ENCODE measurements around the gene CTSE. TPM values are rescaled to one million over a fixed set of nuclear protein-coding genes. Genes with fewer than 3 reads are reported as not detected.
"Not testable (repeated sequence)": the region's sequence is repeated elsewhere in the genome, so short reads cannot be mapped to it uniquely, and the experiment has no call there.

The CTSE gene
- total and polyA plus RNA-seq, 7 experiments from 2014 or later = not detected

DNA sequence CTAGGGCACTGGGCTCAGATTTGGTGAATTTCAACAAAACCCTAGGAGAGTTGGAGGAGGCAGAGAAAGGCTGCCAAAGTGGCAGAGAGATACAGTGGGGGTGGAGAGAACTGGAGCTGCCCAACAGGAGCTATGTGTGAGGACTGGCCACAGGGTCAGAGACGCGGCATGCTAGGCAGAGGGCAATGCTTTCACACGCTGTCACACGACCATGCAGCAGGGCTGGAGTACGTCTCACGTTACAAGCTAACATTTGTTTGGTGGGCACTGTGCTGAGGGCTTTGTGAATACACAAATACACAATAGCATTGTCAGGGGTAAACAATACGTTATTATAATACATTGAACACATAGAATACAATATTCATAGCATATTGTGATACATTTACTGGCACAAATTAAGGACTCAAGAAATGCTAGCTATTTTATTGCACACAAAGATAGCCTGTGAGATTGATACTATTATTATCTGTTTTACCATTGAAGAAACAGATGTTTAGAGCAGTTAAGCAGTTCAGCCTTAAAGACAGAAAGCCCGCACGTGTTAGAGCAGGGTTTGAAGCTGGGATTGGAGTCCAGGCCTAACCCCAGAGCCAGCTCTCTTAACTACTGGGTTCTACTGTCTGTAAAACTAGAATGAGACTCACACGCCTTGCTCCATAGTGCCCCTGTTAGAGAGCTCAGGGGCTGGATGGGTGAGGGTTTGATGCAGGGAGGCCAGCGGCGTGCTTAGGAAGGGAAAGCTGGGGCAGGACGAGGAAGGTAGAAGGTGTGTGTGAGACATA is 25.0 kb downstream of the CTSE start:
- no peak overlapping the region for H3K4me3 ChIP-seq (ENCODE audit: low read length)
- H3K36me3 ChIP-seq (ENCODE audit: control insufficient read depth in 2 of 3, insufficient read depth in 3 of 3, low read length in 3 of 3) = no peaks in the 10 kb centered on the region
- H3K4me1 Mint-ChIP-seq = no peaks in the 10 kb centered on the region
- ChIA-PET POLR2A (interaction anchor here (0.8 kb wide), 1 partner anchor 28 kb away, joined by 3 read pairs; no protein-coding TSS in a partner anchor), CTCF (interaction anchor here (0.6 kb wide), 1 partner anchor 203 kb away, joined by 4 read pairs; no protein-coding TSS in a partner anchor)
- no peak overlapping the region for H3K27ac ChIP-seq (ENCODE audit: low read depth, low read length)
- no peak overlapping the region for H3K4me3 Mint-ChIP-seq
- no peaks in the 10 kb centered on the region for H3K36me3 Mint-ChIP-seq
- DNase-seq (no peak), ATAC-seq (no peak)
- intact Hi-C loops (cut with micrococcal nuclease) = no loop called here
- H3K9me3 ChIP-seq (ENCODE audit: control insufficient read depth in 2 of 3, low read length in 3 of 3) = no peaks in the 10 kb centered on the region
- H3K9me3 Mint-ChIP-seq = no peaks in the 10 kb centered on the region
- H3K27ac Mint-ChIP-seq = no peak overlapping the region
- H3K27me3 ChIP-seq (ENCODE audit: control insufficient read depth in 2 of 2, insufficient read depth in 2 of 2, low read length in 2 of 2) = no peaks in the 10 kb centered on the region
- peaks cover 0 to 7% (median 0%) of the 10 kb centered on the region in 5 donors for H3K27me3 Mint-ChIP-seq
- H3K4me1 ChIP-seq (ENCODE audit: control insufficient read depth in 2 of 2, insufficient read depth in 2 of 2, low read length in 2 of 2) = no peaks in the 10 kb centered on the region

DNA sequence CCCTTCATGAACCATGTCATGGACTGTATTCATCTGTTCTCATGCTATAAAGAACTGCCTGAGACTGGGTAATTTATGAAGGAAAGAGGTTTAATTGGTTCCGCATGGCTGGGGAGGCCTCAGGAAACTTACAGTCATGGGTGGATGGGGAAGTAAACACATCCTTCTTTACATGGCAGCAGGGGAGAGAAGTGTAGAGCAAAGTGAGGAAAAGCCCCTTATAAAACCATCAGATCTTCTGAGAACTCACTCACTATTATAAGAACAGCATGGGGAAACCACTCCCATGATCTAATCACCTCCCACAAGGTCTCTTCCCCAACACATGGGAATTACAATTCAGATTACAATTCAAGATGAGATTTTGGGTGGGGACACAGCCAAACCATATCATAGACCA is 27.1 kb downstream of the CTSE start:
- CTCF ChIA-PET; H3K27me3 ChIP-seq (ENCODE audit: control insufficient read depth in 2 of 2, insufficient read depth in 2 of 2, low read length in 2 of 2); H3K4me1 ChIP-seq (ENCODE audit: control insufficient read depth in 2 of 2, insufficient read depth in 2 of 2, low read length in 2 of 2); H3K27ac Mint-ChIP-seq; H3K36me3 ChIP-seq (ENCODE audit: control insufficient read depth in 2 of 3, insufficient read depth in 3 of 3, low read length in 3 of 3); intact Hi-C loops (cut with micrococcal nuclease); H3K4me3 Mint-ChIP-seq; H3K4me3 ChIP-seq (ENCODE audit: low read length); H3K27ac ChIP-seq (ENCODE audit: low read depth, low read length); DNase-seq; H3K36me3 Mint-ChIP-seq; H3K4me1 Mint-ChIP-seq; H3K9me3 Mint-ChIP-seq; H3K9me3 ChIP-seq (ENCODE audit: control insufficient read depth in 2 of 3, low read length in 3 of 3); POLR2A ChIA-PET; ATAC-seq: not testable (repeated sequence)
- peaks cover 0 to 12% (median 5%) of the 10 kb centered on the region in 5 donors for H3K27me3 Mint-ChIP-seq

DNA sequence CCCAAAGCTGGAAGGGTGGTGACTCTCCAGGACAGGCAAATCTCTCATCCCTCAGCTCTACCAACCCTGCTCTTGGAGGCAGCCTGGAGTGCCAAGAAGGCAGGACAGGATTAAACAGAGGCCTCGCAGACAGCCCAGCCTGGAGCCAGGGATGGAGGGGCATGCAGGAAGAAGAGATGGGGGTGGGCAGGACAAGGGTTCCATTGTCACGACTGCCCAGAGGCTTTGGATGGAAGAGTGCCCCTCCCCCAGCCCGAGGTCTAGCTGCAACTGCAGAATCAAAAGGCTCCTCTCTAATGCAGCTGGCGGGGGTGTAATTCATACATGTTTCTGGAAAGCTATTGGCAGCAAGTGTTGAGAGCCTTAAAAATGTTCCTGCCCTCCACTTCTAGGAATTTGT is 29.3 kb downstream of the CTSE start:
- Histone ChIP-seq H3K27ac (ENCODE audit: low read depth, low read length) (no peak overlapping the region), H3K4me3 (ENCODE audit: low read length) (no peak overlapping the region), H3K36me3 (ENCODE audit: control insufficient read depth in 2 of 3, insufficient read depth in 3 of 3, low read length in 3 of 3) (no peaks in the 10 kb centered on the region), H3K27me3 (ENCODE audit: control insufficient read depth in 2 of 2, insufficient read depth in 2 of 2, low read length in 2 of 2) (no peaks in the 10 kb centered on the region), H3K4me1 (ENCODE audit: control insufficient read depth in 2 of 2, insufficient read depth in 2 of 2, low read length in 2 of 2) (no peaks in the 10 kb centered on the region), H3K9me3 (ENCODE audit: control insufficient read depth in 2 of 3, low read length in 3 of 3) (no peaks in the 10 kb centered on the region)
- DNase-seq (no peak), ATAC-seq (no peak)
- ChIA-PET POLR2A (no interaction called here), CTCF (no interaction called here)
- Mint-ChIP-seq H3K9me3 (no peaks in the 10 kb centered on the region), H3K27ac (no peak overlapping the region), H3K27me3 (peaks cover 0 to 17% (median 9%) of the 10 kb centered on the region in 5 donors), H3K36me3 (no peaks in the 10 kb centered on the region), H3K4me3 (no peak overlapping the region), H3K4me1 (peaks cover 0 to 2% (median 0%) of the 10 kb centered on the region in 7 donors)
- intact Hi-C loops (cut with micrococcal nuclease) = no loop called here

DNA sequence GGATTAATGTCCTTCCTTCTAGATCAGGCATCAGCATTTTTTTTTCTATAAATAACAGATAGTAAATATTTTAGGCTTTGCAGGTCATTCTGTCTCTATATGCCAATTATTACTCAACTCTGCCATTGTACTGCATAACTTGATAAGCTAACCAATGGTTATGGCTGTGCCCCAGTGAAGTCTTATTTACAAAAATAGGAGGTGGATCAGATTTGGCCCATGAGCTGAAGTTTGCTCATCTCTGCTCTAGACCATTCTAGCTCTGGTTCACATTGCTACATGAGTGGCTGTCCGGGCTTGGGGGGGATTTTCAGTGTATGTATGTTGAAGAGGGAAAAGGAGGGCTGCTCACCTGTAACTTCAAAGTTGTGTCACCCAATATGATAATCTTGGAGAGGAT is 30.6 kb downstream of the CTSE start:
- DNase-seq (no peak), ATAC-seq (no peak)
- no peak overlapping the region for H3K27ac Mint-ChIP-seq
- POLR2A ChIA-PET = no interaction called here
- Histone ChIP-seq H3K4me3 (ENCODE audit: low read length) (no peak overlapping the region), H3K27me3 (ENCODE audit: control insufficient read depth in 2 of 2, insufficient read depth in 2 of 2, low read length in 2 of 2) (no peaks in the 10 kb centered on the region), H3K4me1 (ENCODE audit: control insufficient read depth in 2 of 2, insufficient read depth in 2 of 2, low read length in 2 of 2) (no peaks in the 10 kb centered on the region), H3K36me3 (ENCODE audit: control insufficient read depth in 2 of 3, insufficient read depth in 3 of 3, low read length in 3 of 3) (no peaks in the 10 kb centered on the region), H3K9me3 (ENCODE audit: control insufficient read depth in 2 of 3, low read length in 3 of 3) (no peaks in the 10 kb centered on the region), H3K27ac (ENCODE audit: low read depth, low read length) (no peak overlapping the region)
- no peak overlapping the region for H3K4me3 Mint-ChIP-seq
- H3K9me3 Mint-ChIP-seq = no peaks in the 10 kb centered on the region
- peaks cover 0 to 2% (median 0%) of the 10 kb centered on the region in 7 donors for H3K4me1 Mint-ChIP-seq
- CTCF ChIA-PET = interaction anchor here (1.1 kb wide), 1 partner anchor 16 kb away, joined by 3 read pairs; no protein-coding TSS in a partner anchor
- no peaks in the 10 kb centered on the region for H3K36me3 Mint-ChIP-seq
- intact Hi-C loops (cut with micrococcal nuclease) = no loop called here
- H3K27me3 Mint-ChIP-seq = peaks cover 0 to 17% (median 9%) of the 10 kb centered on the region in 5 donors

DNA sequence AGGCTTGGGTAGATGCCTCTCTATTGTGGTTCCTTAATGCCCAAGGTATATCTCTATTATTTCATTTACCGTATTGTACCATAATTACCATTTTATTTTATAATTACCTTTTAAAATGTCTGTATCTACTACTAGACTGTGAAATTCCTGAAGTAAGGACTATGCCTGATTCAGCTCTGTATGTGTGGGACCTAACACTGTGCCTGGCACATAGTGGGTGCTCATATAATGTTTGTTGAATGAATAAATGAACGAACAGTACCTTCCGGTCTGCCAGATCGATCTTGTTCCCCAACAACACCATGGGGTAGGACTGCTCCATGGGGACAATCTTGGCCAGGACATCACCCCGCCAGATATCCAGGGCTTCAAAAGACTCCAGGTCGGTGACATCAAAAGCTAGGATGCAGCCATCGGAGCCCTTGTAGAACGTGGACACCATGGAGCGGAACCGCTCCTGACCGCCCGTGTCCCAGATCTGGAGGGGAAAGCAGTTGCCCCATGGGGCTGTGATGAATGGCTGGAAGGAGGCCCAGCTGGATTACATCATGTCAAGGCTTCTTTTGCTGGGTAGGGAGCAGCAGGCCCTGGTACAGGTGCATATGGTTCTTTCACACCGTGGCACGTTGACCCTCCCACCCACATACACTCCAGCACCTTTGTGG is 31.3 kb downstream of the CTSE start:
- Histone ChIP-seq H3K36me3 (ENCODE audit: control insufficient read depth in 2 of 3, insufficient read depth in 3 of 3, low read length in 3 of 3) (no peaks in the 10 kb centered on the region), H3K9me3 (ENCODE audit: control insufficient read depth in 2 of 3, low read length in 3 of 3) (no peaks in the 10 kb centered on the region), H3K4me3 (ENCODE audit: low read length) (no peak overlapping the region), H3K27me3 (ENCODE audit: control insufficient read depth in 2 of 2, insufficient read depth in 2 of 2, low read length in 2 of 2) (no peaks in the 10 kb centered on the region), H3K4me1 (ENCODE audit: control insufficient read depth in 2 of 2, insufficient read depth in 2 of 2, low read length in 2 of 2) (no peaks in the 10 kb centered on the region), H3K27ac (ENCODE audit: low read depth, low read length) (no peak overlapping the region)
- peaks cover 0 to 17% (median 9%) of the 10 kb centered on the region in 5 donors for H3K27me3 Mint-ChIP-seq
- H3K36me3 Mint-ChIP-seq = no peaks in the 10 kb centered on the region
- intact Hi-C loops (cut with micrococcal nuclease) = no loop called here
- CTCF ChIA-PET = interaction anchor here (1.1 kb wide), 1 partner anchor 15 kb away, joined by 3 read pairs; no protein-coding TSS in a partner anchor
- DNase-seq (no peak), ATAC-seq (no peak)
- H3K4me1 Mint-ChIP-seq = peaks cover 0 to 2% (median 0%) of the 10 kb centered on the region in 7 donors
- no peaks in the 10 kb centered on the region for H3K9me3 Mint-ChIP-seq
- POLR2A ChIA-PET = no interaction called here
- no peak overlapping the region for H3K4me3 Mint-ChIP-seq
- H3K27ac Mint-ChIP-seq = no peak overlapping the region

DNA sequence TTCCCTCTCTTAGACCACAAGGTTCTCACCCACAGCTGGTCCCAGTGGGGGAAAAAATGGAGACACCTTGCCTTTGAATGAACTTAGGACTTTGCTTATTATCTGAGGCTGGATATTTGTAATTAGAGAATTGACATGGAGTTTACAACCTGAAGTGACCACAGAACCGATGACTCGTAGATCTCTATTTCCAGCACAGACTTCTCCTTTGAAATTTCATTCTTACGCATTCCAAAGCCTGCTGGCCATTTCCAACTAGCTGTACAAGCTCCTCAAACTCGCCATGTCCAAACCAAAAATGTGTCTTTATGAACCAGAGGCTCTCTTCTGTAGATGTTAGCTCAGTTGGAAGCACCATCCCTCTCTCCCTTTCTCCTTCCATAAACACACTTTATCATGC is 32.5 kb downstream of the CTSE start:
- Histone ChIP-seq H3K9me3 (ENCODE audit: control insufficient read depth in 2 of 3, low read length in 3 of 3) (no peaks in the 10 kb centered on the region), H3K36me3 (ENCODE audit: control insufficient read depth in 2 of 3, insufficient read depth in 3 of 3, low read length in 3 of 3) (no peaks in the 10 kb centered on the region), H3K27ac (ENCODE audit: low read depth, low read length) (no peak overlapping the region), H3K27me3 (ENCODE audit: control insufficient read depth in 2 of 2, insufficient read depth in 2 of 2, low read length in 2 of 2) (no peaks in the 10 kb centered on the region), H3K4me3 (ENCODE audit: low read length) (no peak overlapping the region), H3K4me1 (ENCODE audit: control insufficient read depth in 2 of 2, insufficient read depth in 2 of 2, low read length in 2 of 2) (no peaks in the 10 kb centered on the region)
- H3K36me3 Mint-ChIP-seq = no peaks in the 10 kb centered on the region
- H3K27me3 Mint-ChIP-seq = peaks cover 0 to 17% (median 9%) of the 10 kb centered on the region in 5 donors
- DNase-seq (no peak), ATAC-seq (no peak)
- intact Hi-C loops (cut with micrococcal nuclease) = no loop called here
- peaks cover 0 to 2% (median 0%) of the 10 kb centered on the region in 7 donors for H3K4me1 Mint-ChIP-seq
- ChIA-PET CTCF (no interaction called here), POLR2A (no interaction called here)
- no peaks in the 10 kb centered on the region for H3K9me3 Mint-ChIP-seq
- no peak overlapping the region for H3K4me3 Mint-ChIP-seq
- no peak overlapping the region for H3K27ac Mint-ChIP-seq
